Measurements from ENCODE around the gene HOXC5. TPM values are rescaled to one million over a fixed set of nuclear protein-coding genes. Genes with fewer than 3 reads are reported as not detected.

The HOXC5 gene
- total RNA-seq, 1 experiment from 2014 or later = 1.1 TPM

- Histone ChIP-seq H3K79me2 (ENCODE audit: insufficient read depth, low read length) (no peaks in the 10 kb centered on the region), H3K4me2 (ENCODE audit: low read length) (peak overlapping the region; percentile 80), H3K9me2 (ENCODE audit: insufficient read depth) (no peaks in the 10 kb centered on the region), H3K27ac (ENCODE audit: low read depth, low read length) (no peak overlapping the region), H3K27me3 (ENCODE audit: insufficient read depth, low read length) (no peaks in the 10 kb centered on the region), H4K20me1 (ENCODE audit: insufficient read depth) (no peaks in the 10 kb centered on the region), H3K4me1 (ENCODE audit: control insufficient read depth in 1 of 2, insufficient read depth in 2 of 2, low read length in 2 of 2) (peaks cover 9 to 25% of the 10 kb centered on the region in 2 experiments), H3K9ac (ENCODE audit: low read length) (peak overlapping the region; percentile 45), H2AFZ (ENCODE audit: low read depth, low read length, poor library complexity, severe bottlenecking) (peak overlapping the region; percentile 60), H3K36me3 (ENCODE audit: control insufficient read depth in 1 of 2, insufficient read depth in 2 of 2, low read length in 2 of 2) (no peaks in the 10 kb centered on the region), H3K9me3 (ENCODE audit: control insufficient read depth in 1 of 2, insufficient read depth in 1 of 2, low read depth in 1 of 2, low read length in 2 of 2) (no peaks in the 10 kb centered on the region), H3K4me3 (replicated peaks in 1 of 2; ENCODE audit: low read depth in 1 of 2, low read length in 2 of 2) (peak overlapping the region; percentile 30 to 49)
- ChIA-PET CTCF (interaction anchor here (0.8 to 5.7 kb wide), 7 partner anchors 17 to 220 kb away, joined by 3 to 35 read pairs (median 3); no protein-coding TSS in a partner anchor), POLR2A (interaction anchor here (0.6 to 1.1 kb wide), 2 partner anchors 10 to 474 kb away, joined by 3 read pairs; partner anchors contain the start of gene HOXC9), RAD21 (ENCODE audit: low non-redundant PET in 1 of 2, low total read pairs in 2 of 2, uncharacterized antibody in 2 of 2, unreplicated experiment in 2 of 2) (interaction anchor here in 1 of 2 experiments (0.7 kb wide), 1 partner anchor 200 kb away, joined by 3 read pairs; no protein-coding TSS in a partner anchor)
- DNase-seq (ENCODE audit: low read depth, low spot score) = no peak
- BruUV-seq (replicated peaks) = no TSS peak
- TF ChIP-seq JUND (IDR thresholded peaks at IDR 0.05) (no peak), RAD21 (IDR thresholded peaks at IDR 0.05; ENCODE audit: low read depth) (peak; percentile 77), CTCF (IDR thresholded peaks at IDR 0.05 in 2 of 3, conservative IDR thresholded peaks at IDR 0.05 in 1 of 3; ENCODE audit: borderline replicate concordance in 1 of 3, insufficient read depth in 1 of 3, low read depth in 2 of 3, low read length in 2 of 3) (peak; percentile 52 to 81 (median 67))
- peak; percentile 57 for ATAC-seq
- intact Hi-C loops (cut with micrococcal nuclease) = loop anchor here (5.0 kb wide), 1 partner anchor 222 kb away; no protein-coding TSS in a partner anchor
Observed at GRCh38 chr12:53989227-53990113, 43.4 kb upstream of the HOXC5 start.

Data from HCT116 (cell line).